Measurements from ENCODE around the gene ARID1B. TPM values are rescaled to one million over a fixed set of nuclear protein-coding genes. Genes with fewer than 3 reads are reported as not detected.
A peak's percentile ranks its signal among the peaks of the same experiment; 100 is the strongest.

ARID1B gene
- total RNA-seq, 1 donor from 2014 or later = 43.4 TPM

DNA sequence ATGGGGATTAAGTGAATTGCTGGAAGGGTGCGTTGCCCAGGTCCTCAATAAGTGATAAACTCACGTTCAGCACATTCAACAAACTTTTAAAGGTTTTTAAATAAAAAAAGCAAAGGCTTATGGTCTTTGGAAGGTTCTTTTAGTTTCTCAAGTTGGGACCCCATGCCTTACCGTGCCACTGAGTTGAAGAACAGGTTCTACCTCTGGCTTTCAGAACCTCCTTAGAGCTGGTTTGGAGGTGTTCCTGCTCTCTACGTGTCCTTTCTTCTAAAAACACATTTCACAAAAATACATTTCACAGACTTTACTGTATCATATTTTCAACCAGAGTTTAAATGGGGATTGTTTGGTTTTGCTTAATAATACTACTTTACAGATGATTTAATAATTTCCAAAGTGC lies 29.0 kb downstream of the ARID1B start:
- Histone ChIP-seq H3K27me3 (ENCODE audit: low read depth) (no peaks in the 10 kb centered on the region), H3K9me3 (replicated peaks) (peaks cover 4% of the 10 kb centered on the region), H3K27ac (replicated peaks) (no peak overlapping the region), H3K4me3 (no peak overlapping the region), H3K4me1 (peaks cover 80% of the 10 kb centered on the region), H3K36me3 (no peaks in the 10 kb centered on the region)
- TF ChIP-seq, protein P1, sequence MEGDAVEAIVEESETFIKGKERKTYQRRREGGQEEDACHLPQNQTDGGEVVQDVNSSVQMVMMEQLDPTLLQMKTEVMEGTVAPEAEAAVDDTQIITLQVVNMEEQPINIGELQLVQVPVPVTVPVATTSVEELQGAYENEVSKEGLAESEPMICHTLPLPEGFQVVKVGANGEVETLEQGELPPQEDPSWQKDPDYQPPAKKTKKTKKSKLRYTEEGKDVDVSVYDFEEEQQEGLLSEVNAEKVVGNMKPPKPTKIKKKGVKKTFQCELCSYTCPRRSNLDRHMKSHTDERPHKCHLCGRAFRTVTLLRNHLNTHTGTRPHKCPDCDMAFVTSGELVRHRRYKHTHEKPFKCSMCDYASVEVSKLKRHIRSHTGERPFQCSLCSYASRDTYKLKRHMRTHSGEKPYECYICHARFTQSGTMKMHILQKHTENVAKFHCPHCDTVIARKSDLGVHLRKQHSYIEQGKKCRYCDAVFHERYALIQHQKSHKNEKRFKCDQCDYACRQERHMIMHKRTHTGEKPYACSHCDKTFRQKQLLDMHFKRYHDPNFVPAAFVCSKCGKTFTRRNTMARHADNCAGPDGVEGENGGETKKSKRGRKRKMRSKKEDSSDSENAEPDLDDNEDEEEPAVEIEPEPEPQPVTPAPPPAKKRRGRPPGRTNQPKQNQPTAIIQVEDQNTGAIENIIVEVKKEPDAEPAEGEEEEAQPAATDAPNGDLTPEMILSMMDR (IDR thresholded peaks at IDR 0.05; ENCODE audit: borderline replicate concordance) = no peak
- DNase-seq = no peak
- intact Hi-C loops (cut with micrococcal nuclease) = no loop called here

DNA sequence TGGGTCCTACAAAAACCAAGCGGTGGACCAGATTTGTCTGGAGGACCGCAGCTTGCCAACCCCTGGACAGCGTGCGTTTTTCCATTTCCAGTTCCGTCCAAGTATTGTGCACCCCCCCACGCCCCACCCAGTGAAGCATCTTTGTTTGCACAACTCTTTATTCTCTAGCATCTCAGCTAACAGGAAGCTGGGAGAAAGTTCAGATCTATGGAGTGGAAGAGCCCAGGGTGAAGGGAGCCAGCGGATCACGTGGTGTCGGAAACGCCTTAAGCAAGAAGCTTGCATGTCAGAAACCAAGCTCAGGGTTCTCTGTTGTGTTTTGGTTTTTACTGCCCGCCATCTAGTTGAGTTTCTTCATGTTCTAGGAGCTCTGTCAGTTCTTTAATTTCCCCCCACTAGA lies 29.9 kb downstream of the ARID1B start:
- Histone ChIP-seq H3K27me3 (ENCODE audit: low read depth) (no peaks in the 10 kb centered on the region), H3K36me3 (no peaks in the 10 kb centered on the region), H3K27ac (replicated peaks) (peak overlapping the region; percentile 46), H3K4me3 (no peak overlapping the region), H3K4me1 (peaks cover 80% of the 10 kb centered on the region), H3K9me3 (replicated peaks) (peaks cover 4% of the 10 kb centered on the region)
- no peak for DNase-seq
- TF ChIP-seq, protein P1 (IDR thresholded peaks at IDR 0.05; ENCODE audit: borderline replicate concordance) = no peak
- intact Hi-C loops (cut with micrococcal nuclease) = no loop called here

- Histone ChIP-seq H3K36me3 (no peaks in the 10 kb centered on the region), H3K4me3 (peak overlapping the region; percentile 2), H3K9me3 (replicated peaks) (peaks cover 4% of the 10 kb centered on the region), H3K27ac (replicated peaks) (peak overlapping the region; percentile 46), H3K4me1 (peaks cover 78% of the 10 kb centered on the region), H3K27me3 (ENCODE audit: low read depth) (no peaks in the 10 kb centered on the region)
- TF ChIP-seq, protein P1 (IDR thresholded peaks at IDR 0.05; ENCODE audit: borderline replicate concordance) = no peak
- intact Hi-C loops (cut with micrococcal nuclease) = no loop called here
- no peak for DNase-seq
Observed at GRCh38 chr6:156807795-156808194, 30.6 kb downstream of the ARID1B start.

- Histone ChIP-seq H3K9me3 (replicated peaks) (peaks cover 4% of the 10 kb centered on the region), H3K27me3 (ENCODE audit: low read depth) (no peaks in the 10 kb centered on the region), H3K36me3 (no peaks in the 10 kb centered on the region), H3K27ac (replicated peaks) (peak overlapping the region; percentile 46), H3K4me3 (peak overlapping the region; percentile 2), H3K4me1 (peaks cover 78% of the 10 kb centered on the region)
- intact Hi-C loops (cut with micrococcal nuclease) = no loop called here
- TF ChIP-seq, protein P1 (IDR thresholded peaks at IDR 0.05; ENCODE audit: borderline replicate concordance) = no peak
- no peak for DNase-seq
Observed at GRCh38 chr6:156808287-156808686, 31.1 kb downstream of the ARID1B start.

GRCh38 chr6:156809034-156809433 lies 31.9 kb downstream of the ARID1B start:
- TF ChIP-seq, protein P1 (IDR thresholded peaks at IDR 0.05; ENCODE audit: borderline replicate concordance) = no peak
- Histone ChIP-seq H3K4me3 (no peak overlapping the region), H3K4me1 (peaks cover 82% of the 10 kb centered on the region), H3K9me3 (replicated peaks) (peaks cover 4% of the 10 kb centered on the region), H3K27ac (replicated peaks) (peak overlapping the region; percentile 46), H3K36me3 (no peaks in the 10 kb centered on the region), H3K27me3 (ENCODE audit: low read depth) (no peaks in the 10 kb centered on the region)
- no peak for DNase-seq
- intact Hi-C loops (cut with micrococcal nuclease) = no loop called here
